Measurements from ENCODE around the gene MRPL36.

MRPL36 gene

GRCh38 chr5:1842004-1842819 is 42.6 kb upstream of the MRPL36 start:
- H3K4me3 ChIP-seq (ENCODE audit: low read depth, low read length) = no peak overlapping the region
- no peak for TF ChIP-seq CTCF (IDR thresholded peaks at IDR 0.05; ENCODE audit: borderline replicate concordance, insufficient read depth, low read depth, low read length)

- H3K4me3 ChIP-seq (ENCODE audit: low read depth, low read length) = no peak overlapping the region
- no peak for TF ChIP-seq CTCF (IDR thresholded peaks at IDR 0.05; ENCODE audit: borderline replicate concordance, insufficient read depth, low read depth, low read length)
Measured at GRCh38 chr5:1840741-1841521, 41.3 kb upstream of the MRPL36 start.

GRCh38 chr5:1840071-1840547 is 40.5 kb upstream of the MRPL36 start:
- TF ChIP-seq CTCF (IDR thresholded peaks at IDR 0.05; ENCODE audit: borderline replicate concordance, insufficient read depth, low read depth, low read length) = no peak
- no peak overlapping the region for H3K4me3 ChIP-seq (ENCODE audit: low read depth, low read length)

GRCh38 chr5:1838013-1838412 is 38.4 kb upstream of the MRPL36 start:
- TF ChIP-seq CTCF (IDR thresholded peaks at IDR 0.05; ENCODE audit: borderline replicate concordance, insufficient read depth, low read depth, low read length) = no peak

GRCh38 chr5:1836891-1837880 is 37.5 kb upstream of the MRPL36 start:
- no peak for TF ChIP-seq CTCF (IDR thresholded peaks at IDR 0.05; ENCODE audit: borderline replicate concordance, insufficient read depth, low read depth, low read length)
- no peak overlapping the region for H3K4me3 ChIP-seq (ENCODE audit: low read depth, low read length)

More at GRCh38 chr5:1838013-1838412, 38.4 kb upstream of the MRPL36 start:
- no peak overlapping the region for H3K4me3 ChIP-seq (ENCODE audit: low read depth, low read length)

GRCh38 chr5:1836176-1836890 is 36.7 kb upstream of the MRPL36 start:
- H3K4me3 ChIP-seq (ENCODE audit: low read depth, low read length) = no peak overlapping the region
- no peak for TF ChIP-seq CTCF (IDR thresholded peaks at IDR 0.05; ENCODE audit: borderline replicate concordance, insufficient read depth, low read depth, low read length)

All from GM12875 (cell line).